CD4-positive, alpha-beta T cell (primary cell): ENCODE results near the gene SIRPB1. TPM values are rescaled to one million over a fixed set of nuclear protein-coding genes. Genes with fewer than 3 reads are reported as not detected.

Source experiments
- ATAC-seq: fragments of 200-7000 bp; cut with Tn5 transposase; one replicate; pipeline ENCODE4 v1.10.0; 2022; ENCODE audit warnings: mild to moderate bottlenecking; ENCODE audit not compliant: poor library complexity
- CTCF ChIA-PET: fragments of 350-600 bp; sonication (Branson Sonifier 250); formaldehyde crosslinking; loops from one replicate; lab custom pipeline; 2021; ENCODE audit warnings: antibody characterized with exemption, inconsistent platforms; lab: Charles Lee
- POLR2A ChIA-PET: fragments of 350-600 bp; sonication (Branson Sonifier 250); formaldehyde crosslinking; loops from one replicate; lab custom pipeline; 2021; ENCODE audit warnings: antibody characterized with exemption, inconsistent platforms; lab: Charles Lee
- DNase-seq, 14 experiments: peaks; one replicate each; pipeline ENCODE4 v3.0.0-alpha.2; 2013 to 2020; ENCODE audit warnings: mixed read lengths in 2 of 14
- H3K27ac ChIP-seq, 2 donors: one replicate each; pipeline versions ENCODE4 v1.5.1 to v1.7.0; 2013; ENCODE audit warnings: low read length in 2 of 2, low read depth in 1 of 2, mild to moderate bottlenecking in 1 of 2
- H3K27me3 ChIP-seq, 2 experiments: 1 replicate in 1 of 2; 2 replicates in 1 of 2; pipeline versions ENCODE4 v1.6.1 to v1.7.0; 2013; ENCODE audit warnings: low read length in 2 of 2, control low read depth in 1 of 2, mild to moderate bottlenecking in 1 of 2, moderate library complexity in 1 of 2; ENCODE audit not compliant: insufficient read depth in 2 of 2, control insufficient read depth in 1 of 2
- H3K36me3 ChIP-seq: one replicate; pipeline ENCODE4 v1.6.1; 2013; ENCODE audit warnings: low read length, control low read depth; ENCODE audit not compliant: insufficient read depth
- H3K4me1 ChIP-seq: one replicate; pipeline ENCODE4 v1.6.1; 2013; ENCODE audit warnings: low read length, control low read depth; ENCODE audit not compliant: insufficient read depth
- H3K4me3 ChIP-seq: one replicate; pipeline ENCODE4 v1.5.1; 2013; ENCODE audit warnings: mild to moderate bottlenecking, low read length, moderate library complexity
- H3K9me3 ChIP-seq, 2 experiments: 1 replicate in 1 of 2; 2 replicates in 1 of 2; pipeline versions ENCODE4 v1.6.1 to v1.7.0; 2013; ENCODE audit warnings: low read length in 2 of 2, mild to moderate bottlenecking in 2 of 2, control low read depth in 1 of 2, moderate library complexity in 1 of 2; ENCODE audit not compliant: control insufficient read depth in 1 of 2, insufficient read depth in 1 of 2
- H3K27ac Mint-ChIP-seq: one replicate; pipeline ENCODE4 v1.8.0; 2020; ENCODE audit warnings: mixed read lengths
- H3K27me3 Mint-ChIP-seq: one replicate; pipeline ENCODE4 v1.8.0; 2021; ENCODE audit warnings: mixed read lengths
- H3K36me3 Mint-ChIP-seq: one replicate; pipeline ENCODE4 v1.8.0; 2021; ENCODE audit warnings: low read depth, mixed read lengths
- H3K4me1 Mint-ChIP-seq: one replicate; pipeline ENCODE4 v1.8.0; 2021; ENCODE audit warnings: low read depth, mixed read lengths
- H3K4me3 Mint-ChIP-seq: one replicate; pipeline ENCODE4 v1.8.0; 2020; ENCODE audit warnings: mild to moderate bottlenecking, mixed read lengths
- H3K9me3 Mint-ChIP-seq: one replicate; pipeline ENCODE4 v1.8.0; 2020; ENCODE audit warnings: mixed read lengths
- CTCF ChIP-seq: fragments of 200-600 bp; IDR thresholded peaks from one replicate; pipeline ENCODE4 v1.8.0; 2022; ENCODE audit warnings: antibody characterized with exemption, mild to moderate bottlenecking
- intact Hi-C, 2 experiments: fragments of 100-400 bp; cut with DNase I in 1 of 2; cut with micrococcal nuclease in 1 of 2; formaldehyde crosslinking; loops; one replicate each; pipeline versions ENCODE4 v1.15.1 to v1.9.0; 2023 to 2025; cut with DNase I, micrococcal nuclease
- polyA plus RNA-seq, 2 donors: library from polyadenylated mRNA; unstranded; fragments of 120-200 nt; gene quantifications; one replicate each; pipeline ENCODE4 v1.2.1, GENCODE V29; 2013
- total RNA-seq, 174 experiments: library from RNA in 2 of 174; stranded (reverse) in 2 of 174; gene quantifications; one replicate each; pipeline ENCODE4 v1.2.3 and lab custom pipeline; 2021 to 2026

SIRPB1 gene
- 1 to 10 TPM; 7.8 to 8.6 TPM for total RNA-seq
- 23.7 TPM for polyA plus RNA-seq (2013, experiment 1 of 2)
- 19.4 TPM for polyA plus RNA-seq (2013, experiment 2 of 2)
- 0 to 5.4 (median 0.61) reads per million in 172 experiments for total RNA-seq (lab: John Stamatoyannopoulos, UW)

- peak; percentile 44 for ATAC-seq
- intact Hi-C loops: no loop called here
- peaks cover 65% of the 10 kb centered on the region for H3K4me1 Mint-ChIP-seq
- peaks cover 45% of the 10 kb centered on the region for H3K4me1 ChIP-seq
- H3K4me3 Mint-ChIP-seq: no peak within 1 kb of the TSS
- DNase-seq: peak in 4 of 14 experiments; percentile 29 to 64 (median 44)
- H3K27me3 ChIP-seq: no peaks in the 10 kb centered on the region
- ChIA-PET POLR2A (no interaction called here), CTCF (no interaction called here)
- H3K27me3 Mint-ChIP-seq: no peaks in the 10 kb centered on the region
- H3K27ac ChIP-seq: no peak within 1 kb of the TSS
- peak within 1 kb of the TSS; percentile 43 for H3K27ac Mint-ChIP-seq
- H3K4me3 ChIP-seq: no peak within 1 kb of the TSS
- no peaks in the 10 kb centered on the region for H3K36me3 ChIP-seq
- TF ChIP-seq CTCF: no peak
- H3K36me3 Mint-ChIP-seq: peaks cover 25% of the 10 kb centered on the region
- H3K9me3 ChIP-seq: peaks cover 0 to 3% of the 10 kb centered on the region in 2 experiments
- H3K9me3 Mint-ChIP-seq: peaks cover 3% of the 10 kb centered on the region
Observed at GRCh38 chr20:1619861-1620444, at the start of gene SIRPB1. TSS of gene SIRPB1 (minus strand) at chr20:1620009. CDS start at chr20:1619944, 65 bp downstream.

- intact Hi-C loops: no loop called here
- Mint-ChIP-seq H3K36me3 (peaks cover 29% of the 10 kb centered on the region), H3K9me3 (no peaks in the 10 kb centered on the region), H3K27me3 (no peaks in the 10 kb centered on the region), H3K27ac (peak overlapping the region; percentile 95), H3K4me1 (peaks cover 98% of the 10 kb centered on the region), H3K4me3 (no peak overlapping the region)
- Histone ChIP-seq H3K4me1 (peaks cover 82% of the 10 kb centered on the region), H3K4me3 (no peak overlapping the region), H3K9me3 (peaks cover 0 to 6% of the 10 kb centered on the region in 2 experiments), H3K36me3 (no peaks in the 10 kb centered on the region), H3K27ac (peak overlapping the region in 1 of 2 donors; percentile 11), H3K27me3 (no peaks in the 10 kb centered on the region)
- ChIA-PET POLR2A (no interaction called here), CTCF (no interaction called here)
- ATAC-seq: no peak
- TF ChIP-seq CTCF: no peak
- no peak for DNase-seq
Observed at GRCh38 chr20:1669304-1669703, 49.5 kb upstream of the SIRPB1 start.

GRCh38 chr20:1667502-1668085 lies 47.8 kb upstream of the SIRPB1 start:
- TF ChIP-seq CTCF: no peak
- CTCF ChIA-PET: no interaction called here
- Histone ChIP-seq H3K36me3 (no peaks in the 10 kb centered on the region), H3K4me1 (peaks cover 82% of the 10 kb centered on the region), H3K27me3 (no peaks in the 10 kb centered on the region), H3K9me3 (peaks cover 0 to 6% of the 10 kb centered on the region in 2 experiments), H3K4me3 (no peak overlapping the region), H3K27ac (peak overlapping the region in 1 of 2 donors; percentile 28)
- POLR2A ChIA-PET: interaction anchor here (0.9 to 1.7 kb wide), 5 partner anchors 8 to 64 kb away, joined by 3 to 7 read pairs (median 3); no protein-coding TSS in a partner anchor
- Mint-ChIP-seq H3K4me3 (peak overlapping the region; percentile 4), H3K4me1 (peaks cover 98% of the 10 kb centered on the region), H3K9me3 (no peaks in the 10 kb centered on the region), H3K36me3 (peaks cover 29% of the 10 kb centered on the region), H3K27me3 (no peaks in the 10 kb centered on the region), H3K27ac (peak overlapping the region; percentile 95)
- DNase-seq: no peak
- intact Hi-C loops: no loop called here
- ATAC-seq: no peak
